HCT116 (cell line): ENCODE data around the gene POU3F2. TPM values are rescaled to one million over a fixed set of nuclear protein-coding genes. Genes with fewer than 3 reads are reported as not detected.

Experiments
- ATAC-seq: fragments of 200-7000 bp; cut with Tn5 transposase; 2 replicates; pipeline ENCODE4 v1.9.1; 2020; ENCODE audit warnings: mild to moderate bottlenecking, moderate library complexity
- BruUV-seq: library from RNA; stranded (reverse); fragments of 400-500 nt; replicated peaks from 2 replicates; lab custom pipeline; 2021; lab: Mats Ljungman, UMichigan
- CTCF ChIA-PET: fragments of 300-600 bp; sonication (Branson Sonifier 250); formaldehyde crosslinking; loops from one replicate; lab custom pipeline; 2021; ENCODE audit warnings: antibody characterized with exemption; lab: Charles Lee
- POLR2A ChIA-PET: fragments of 300-600, 350-600 bp; sonication (Branson Sonifier 250); formaldehyde crosslinking; loops from one replicate; lab custom pipeline; 2021; ENCODE audit warnings: antibody characterized with exemption; lab: Charles Lee
- RAD21 ChIA-PET, 2 experiments: fragments of 300-600 bp; sonication (Branson Sonifier 250); formaldehyde crosslinking; loops; one replicate each; lab custom pipeline; 2023; ENCODE audit warnings: low total read pairs in 2 of 2; ENCODE audit not compliant: uncharacterized antibody in 2 of 2, unreplicated experiment in 2 of 2, low non-redundant PET in 1 of 2; lab: Charles Lee
- DNase-seq: peaks from one replicate; pipeline ENCODE4 v3.0.0-alpha.2; 2010; ENCODE audit warnings: low read depth, low spot score
- H2AFZ ChIP-seq: fragments of 200-600 bp; shearing (Covaris generic), sonication (generic); 2 replicates; pipeline ENCODE4 v1.6.1; 2017; ENCODE audit warnings: low read depth, mixed run types, mixed read lengths, antibody characterized with exemption, low read length; ENCODE audit not compliant: poor library complexity, severe bottlenecking
- H3K27ac ChIP-seq: 2 replicates; pipeline ENCODE4 v1.5.1; 2012; ENCODE audit warnings: low read depth, low read length
- H3K27me3 ChIP-seq: fragments of 200-600 bp; sonication (generic); 2 replicates; pipeline ENCODE4 v1.6.1; 2016; ENCODE audit warnings: mixed run types, low read length, mixed read lengths; ENCODE audit not compliant: insufficient read depth
- H3K36me3 ChIP-seq, 2 experiments: fragments of 200-500 bp in 1 of 2; fragments of 200-600 bp in 1 of 2; sonication (Bioruptor generic) in 1 of 2; sonication (generic) in 1 of 2; 2 replicates each; pipeline versions ENCODE4 v1.5.1 to v1.6.1; 2014 to 2016; ENCODE audit warnings: low read length in 2 of 2, inconsistent platforms in 1 of 2, mixed read lengths in 1 of 2, mixed run types in 1 of 2; ENCODE audit not compliant: insufficient read depth in 2 of 2, control insufficient read depth in 1 of 2
- H3K4me1 ChIP-seq, 2 experiments: fragments of 200-600 bp in 1 of 2; sonication (generic) in 1 of 2; 2 replicates each; pipeline versions ENCODE4 v1.5.1 to v1.6.1; 2012 to 2017; ENCODE audit warnings: low read length in 2 of 2, inconsistent platforms in 1 of 2, mild to moderate bottlenecking in 1 of 2, mixed read lengths in 1 of 2, mixed run types in 1 of 2, moderate library complexity in 1 of 2; ENCODE audit not compliant: insufficient read depth in 2 of 2, control insufficient read depth in 1 of 2
- H3K4me2 ChIP-seq: fragments of 200-600 bp; sonication (generic); 2 replicates; pipeline ENCODE4 v1.6.1; 2017; ENCODE audit warnings: mixed run types, low read length, mixed read lengths
- H3K4me3 ChIP-seq, 2 experiments: fragments of 200-600 bp in 1 of 2; sonication (generic) in 1 of 2; replicated peaks in 1 of 2; 2 replicates each; pipeline ENCODE4 v1.5.1; 2011 to 2016; ENCODE audit warnings: low read length in 2 of 2, control low read depth in 1 of 2, low read depth in 1 of 2, mild to moderate bottlenecking in 1 of 2, mixed read lengths in 1 of 2, mixed run types in 1 of 2
- H3K79me2 ChIP-seq: fragments of 200-600 bp; sonication (generic); 2 replicates; pipeline ENCODE4 v1.6.1; 2017; ENCODE audit warnings: mild to moderate bottlenecking, mixed run types, low read length, moderate library complexity, mixed read lengths; ENCODE audit not compliant: insufficient read depth
- H3K9ac ChIP-seq: fragments of 200-600 bp; sonication (generic); 2 replicates; pipeline ENCODE4 v1.6.1; 2016; ENCODE audit warnings: low read length, mixed read lengths
- H3K9me2 ChIP-seq: fragments of 200-600 bp; sonication (generic), shearing (Covaris generic); 2 replicates; pipeline ENCODE4 v1.6.1; 2017; ENCODE audit warnings: mixed run types, mild to moderate bottlenecking, moderate library complexity; ENCODE audit not compliant: insufficient read depth
- H3K9me3 ChIP-seq, 2 experiments: fragments of 200-500 bp in 1 of 2; fragments of 200-600 bp in 1 of 2; sonication (Bioruptor generic) in 1 of 2; sonication (generic) in 1 of 2; 2 replicates each; pipeline ENCODE4 v1.6.1; 2014 to 2017; ENCODE audit warnings: low read length in 2 of 2, mixed read lengths in 2 of 2, inconsistent platforms in 1 of 2, low read depth in 1 of 2, mild to moderate bottlenecking in 1 of 2, mixed run types in 1 of 2, moderate library complexity in 1 of 2; ENCODE audit not compliant: control insufficient read depth in 1 of 2, insufficient read depth in 1 of 2
- H4K20me1 ChIP-seq: fragments of 200-600 bp; sonication (generic), shearing (Covaris generic); 2 replicates; pipeline ENCODE4 v1.6.1; 2017; ENCODE audit warnings: mixed run types, mild to moderate bottlenecking, moderate library complexity; ENCODE audit not compliant: insufficient read depth
- CBX3 ChIP-seq: IDR thresholded peaks from 2 replicates; pipeline ENCODE4 v1.6.1; 2012; ENCODE audit warnings: low read depth
- CEBPB ChIP-seq: IDR thresholded peaks from 2 replicates; pipeline ENCODE4 v1.6.1; 2012; ENCODE audit warnings: low read depth
- EGR1 ChIP-seq: IDR thresholded peaks from 2 replicates; pipeline ENCODE4 v1.6.1; 2012; ENCODE audit warnings: low read depth
- ELF1 ChIP-seq: IDR thresholded peaks from 2 replicates; pipeline ENCODE4 v1.6.1; 2012; ENCODE audit warnings: low read depth, borderline replicate concordance
- EZH2 ChIP-seq: fragments of 200-600 bp; sonication (generic); IDR thresholded peaks from 2 replicates; pipeline ENCODE4 v1.6.1; 2017; ENCODE audit warnings: antibody characterized with exemption, mixed run types
- EZH2phosphoT487 ChIP-seq: fragments of 200-600 bp; IDR thresholded peaks from 2 replicates; pipeline ENCODE4 v1.6.1; 2018; ENCODE audit warnings: antibody characterized with exemption, borderline replicate concordance
- JUND ChIP-seq: IDR thresholded peaks from 2 replicates; pipeline ENCODE4 v1.6.1; 2012
- POLR2AphosphoS5 ChIP-seq: IDR thresholded peaks from 2 replicates; pipeline ENCODE4 v1.6.1; 2011; ENCODE audit warnings: mild to moderate bottlenecking, low read depth, low read length, moderate library complexity
- RAD21 ChIP-seq: IDR thresholded peaks from 2 replicates; pipeline ENCODE4 v1.6.1; 2012; ENCODE audit warnings: low read depth, mild to moderate bottlenecking
- SP1 ChIP-seq: IDR thresholded peaks from 2 replicates; pipeline ENCODE4 v1.6.1; 2012; ENCODE audit warnings: low read depth
- SRF ChIP-seq: IDR thresholded peaks from 2 replicates; pipeline ENCODE4 v1.6.1; 2012; ENCODE audit warnings: low read depth
- YY1 ChIP-seq: IDR thresholded peaks from 2 replicates; pipeline ENCODE4 v1.6.1; 2011; ENCODE audit warnings: low read length, low read depth, moderate library complexity, mild to moderate bottlenecking; ENCODE audit not compliant: insufficient replicate concordance; ENCODE audit errors: extremely low read depth
- ZFX ChIP-seq: fragments of 450-650 bp; IDR thresholded peaks from 2 replicates; pipeline ENCODE4 v1.6.1; 2017
- ZNF274 ChIP-seq: fragments of 200-500 bp; sonication (Bioruptor generic); IDR thresholded peaks from 2 replicates; pipeline ENCODE4 v1.6.1; 2014; ENCODE audit warnings: mild to moderate bottlenecking, low read depth, low read length, inconsistent platforms
- intact Hi-C: fragments of 100-400 bp; cut with micrococcal nuclease; formaldehyde crosslinking; loops from 2 replicates; pipeline ENCODE4 v1.10.0; 2022
- total RNA-seq: library from RNA; stranded (reverse); gene quantifications from one replicate; pipeline ENCODE4 v1.2.1, GENCODE V29; 2021; ENCODE audit not compliant: unreplicated experiment
- TF ChIP-seq, protein P1 (sequence below), 3 experiments: fragments of 200-600 bp in 1 of 3; sonication (generic) in 1 of 3; IDR thresholded peaks in 2 of 3; conservative IDR thresholded peaks in 1 of 3; 2 replicates each; pipeline ENCODE4 v1.5.1; 2012 to 2017; ENCODE audit warnings: low read depth in 2 of 3, low read length in 2 of 3, antibody characterized with exemption in 1 of 3, borderline replicate concordance in 1 of 3, control low read depth in 1 of 3, mild to moderate bottlenecking in 1 of 3, mixed read lengths in 1 of 3, mixed run types in 1 of 3, moderate library complexity in 1 of 3; ENCODE audit not compliant: insufficient read depth in 1 of 3
- TF ChIP-seq, protein P2 (sequence below): IDR thresholded peaks from 2 replicates; pipeline ENCODE4 v1.6.1; 2012

Gene POU3F2
- total RNA-seq, 1 experiment from 2014 or later: not detected

DNA sequence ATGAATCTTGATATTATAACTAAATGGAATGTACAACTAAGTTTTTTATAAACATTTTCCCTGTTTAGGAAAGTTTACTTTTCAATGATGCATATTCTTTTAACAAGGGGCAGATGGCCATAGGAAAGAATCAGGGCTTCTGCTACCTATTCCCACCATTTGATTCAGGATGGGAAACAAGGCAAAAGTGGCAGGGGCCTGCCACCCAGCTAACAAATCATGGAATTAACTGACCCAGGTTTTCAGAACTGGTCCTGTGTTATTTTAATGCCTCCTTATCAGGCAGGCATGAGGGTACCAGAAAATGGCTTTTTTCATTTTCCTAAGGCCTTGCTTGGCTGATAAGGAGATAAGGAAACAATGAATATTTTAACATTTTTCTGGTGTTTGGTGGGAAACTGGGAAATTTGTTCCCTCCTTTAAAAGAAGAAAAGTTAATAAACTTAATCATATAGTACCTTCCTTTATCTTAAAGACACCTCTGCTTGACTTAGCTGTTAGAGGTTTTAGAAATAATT lies 6.7 kb downstream of the POU3F2 start (continued):
- TF ChIP-seq, protein P1, sequence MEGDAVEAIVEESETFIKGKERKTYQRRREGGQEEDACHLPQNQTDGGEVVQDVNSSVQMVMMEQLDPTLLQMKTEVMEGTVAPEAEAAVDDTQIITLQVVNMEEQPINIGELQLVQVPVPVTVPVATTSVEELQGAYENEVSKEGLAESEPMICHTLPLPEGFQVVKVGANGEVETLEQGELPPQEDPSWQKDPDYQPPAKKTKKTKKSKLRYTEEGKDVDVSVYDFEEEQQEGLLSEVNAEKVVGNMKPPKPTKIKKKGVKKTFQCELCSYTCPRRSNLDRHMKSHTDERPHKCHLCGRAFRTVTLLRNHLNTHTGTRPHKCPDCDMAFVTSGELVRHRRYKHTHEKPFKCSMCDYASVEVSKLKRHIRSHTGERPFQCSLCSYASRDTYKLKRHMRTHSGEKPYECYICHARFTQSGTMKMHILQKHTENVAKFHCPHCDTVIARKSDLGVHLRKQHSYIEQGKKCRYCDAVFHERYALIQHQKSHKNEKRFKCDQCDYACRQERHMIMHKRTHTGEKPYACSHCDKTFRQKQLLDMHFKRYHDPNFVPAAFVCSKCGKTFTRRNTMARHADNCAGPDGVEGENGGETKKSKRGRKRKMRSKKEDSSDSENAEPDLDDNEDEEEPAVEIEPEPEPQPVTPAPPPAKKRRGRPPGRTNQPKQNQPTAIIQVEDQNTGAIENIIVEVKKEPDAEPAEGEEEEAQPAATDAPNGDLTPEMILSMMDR (IDR thresholded peaks at IDR 0.05 in 2 of 3, conservative IDR thresholded peaks at IDR 0.05 in 1 of 3; ENCODE audit: borderline replicate concordance in 1 of 3, insufficient read depth in 1 of 3, low read depth in 2 of 3, low read length in 2 of 3): no peak
- TF ChIP-seq ZNF274 (no peak), EGR1 (no peak), SRF (no peak)

DNA sequence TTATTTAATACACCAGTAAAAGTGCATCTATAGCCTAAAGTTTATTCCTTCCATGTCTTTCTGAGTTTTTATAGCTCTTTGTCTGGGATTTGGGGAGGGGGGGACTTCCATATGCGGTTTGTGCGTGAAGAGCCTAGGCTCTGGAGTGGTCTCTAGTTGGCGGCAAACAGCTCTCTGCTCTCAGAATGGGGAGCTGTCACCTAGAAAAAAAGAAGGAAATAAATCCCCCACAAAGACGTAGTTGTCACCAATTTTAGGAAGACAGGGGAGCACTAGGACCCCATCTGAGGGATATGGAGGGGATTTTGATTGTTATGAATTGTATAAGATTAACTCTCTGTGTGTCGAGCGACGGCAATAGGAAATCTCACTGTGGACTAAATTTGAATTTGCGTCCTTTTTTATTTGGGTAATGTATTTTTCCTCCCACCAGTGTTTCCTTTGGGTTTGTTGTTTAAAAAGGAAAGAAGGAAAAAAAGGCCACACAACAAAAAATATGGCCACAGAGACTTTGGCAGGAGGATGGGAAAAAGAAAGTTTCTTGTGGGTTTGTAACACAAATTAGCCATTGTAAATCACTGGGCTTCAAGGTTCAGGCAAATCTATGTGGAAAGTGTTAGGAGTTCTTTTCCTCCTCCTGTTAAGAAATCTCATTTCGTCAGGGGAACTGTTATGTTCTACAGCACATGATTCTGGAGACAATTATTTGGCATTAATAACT lies 7.4 kb downstream of the POU3F2 start:
- no peak overlapping the region for H2AFZ ChIP-seq
- ChIA-PET CTCF (no interaction called here), RAD21 (no interaction called here), POLR2A (no interaction called here)
- no peaks in the 10 kb centered on the region for H3K79me2 ChIP-seq
- no TSS peak for BruUV-seq
- H3K36me3 ChIP-seq: no peaks in the 10 kb centered on the region
- H3K27me3 ChIP-seq: peaks cover 17% of the 10 kb centered on the region; the same call in 1 of the 2 replicates
- DNase-seq (no peak), ATAC-seq (no peak)
- H3K4me3 ChIP-seq: no peak overlapping the region
- no peaks in the 10 kb centered on the region for H3K9me3 ChIP-seq
- no peak for TF ChIP-seq SRF
- no peak for TF ChIP-seq CBX3
- no peak for TF ChIP-seq JUND
- TF ChIP-seq YY1: no peak
- TF ChIP-seq ELF1: no peak
- TF ChIP-seq POLR2AphosphoS5: no peak
- no peak for TF ChIP-seq SP1
- TF ChIP-seq, protein P2, sequence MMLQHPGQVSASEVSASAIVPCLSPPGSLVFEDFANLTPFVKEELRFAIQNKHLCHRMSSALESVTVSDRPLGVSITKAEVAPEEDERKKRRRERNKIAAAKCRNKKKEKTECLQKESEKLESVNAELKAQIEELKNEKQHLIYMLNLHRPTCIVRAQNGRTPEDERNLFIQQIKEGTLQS: no peak
- TF ChIP-seq CEBPB: no peak
- TF ChIP-seq EGR1: no peak
- no peak for TF ChIP-seq ZFX
- no peak for TF ChIP-seq RAD21
- TF ChIP-seq EZH2phosphoT487: no peak
- no peak for TF ChIP-seq EZH2
- no peaks in the 10 kb centered on the region for H3K9me2 ChIP-seq
- no peak overlapping the region for H3K9ac ChIP-seq
- intact Hi-C loops: loop anchor here (5.0 to 10.0 kb wide), 2 partner anchors 784 to 1657 kb away; no protein-coding TSS in a partner anchor
- H4K20me1 ChIP-seq: no peaks in the 10 kb centered on the region
- no peaks in the 10 kb centered on the region for H3K4me1 ChIP-seq
- H3K4me2 ChIP-seq: no peak overlapping the region
- H3K27ac ChIP-seq: no peak overlapping the region
